Activated T-helper 17 cell treated with anti-CD3 and anti-CD28 coated beads, Interleukin-2, amount 50 U/mL, for 72 hours (primary cell): ENCODE data around the gene DHRS3. TPM values are rescaled to one million over a fixed set of nuclear protein-coding genes. Genes with fewer than 3 reads are reported as not detected.

ENCODE experiments used
- ATAC-seq: fragments of 150-1000 bp; cut with Tn5 transposase; replicated peaks from 2 replicates; pipeline ENCODE4 v1.10.0; 2021; ENCODE audit warnings: mild to moderate bottlenecking, moderate library complexity
- H3K27ac Mint-ChIP-seq: one replicate; pipeline ENCODE4 v1.8.0; 2022; ENCODE audit warnings: mixed read lengths
- H3K27me3 Mint-ChIP-seq: one replicate; pipeline ENCODE4 v1.8.0; 2022; ENCODE audit warnings: mixed read lengths
- H3K36me3 Mint-ChIP-seq: one replicate; pipeline ENCODE4 v1.8.0; 2022; ENCODE audit warnings: low read depth, mild to moderate bottlenecking, mixed read lengths
- H3K4me1 Mint-ChIP-seq: one replicate; pipeline ENCODE4 v1.8.0; 2022; ENCODE audit warnings: mixed read lengths
- H3K4me3 Mint-ChIP-seq: one replicate; pipeline ENCODE4 v1.8.0; 2022; ENCODE audit warnings: mild to moderate bottlenecking, mixed read lengths
- H3K9me3 Mint-ChIP-seq: one replicate; pipeline ENCODE4 v1.8.0; 2022; ENCODE audit warnings: mixed read lengths
- total RNA-seq, 2 donors: library from RNA; stranded (reverse); gene quantifications; one replicate each; pipeline ENCODE4 v1.2.3, GENCODE V29; 2022

DHRS3 gene
- total RNA-seq, 2 donors from 2014 or later: 15.9 to 97.8 TPM

DNA sequence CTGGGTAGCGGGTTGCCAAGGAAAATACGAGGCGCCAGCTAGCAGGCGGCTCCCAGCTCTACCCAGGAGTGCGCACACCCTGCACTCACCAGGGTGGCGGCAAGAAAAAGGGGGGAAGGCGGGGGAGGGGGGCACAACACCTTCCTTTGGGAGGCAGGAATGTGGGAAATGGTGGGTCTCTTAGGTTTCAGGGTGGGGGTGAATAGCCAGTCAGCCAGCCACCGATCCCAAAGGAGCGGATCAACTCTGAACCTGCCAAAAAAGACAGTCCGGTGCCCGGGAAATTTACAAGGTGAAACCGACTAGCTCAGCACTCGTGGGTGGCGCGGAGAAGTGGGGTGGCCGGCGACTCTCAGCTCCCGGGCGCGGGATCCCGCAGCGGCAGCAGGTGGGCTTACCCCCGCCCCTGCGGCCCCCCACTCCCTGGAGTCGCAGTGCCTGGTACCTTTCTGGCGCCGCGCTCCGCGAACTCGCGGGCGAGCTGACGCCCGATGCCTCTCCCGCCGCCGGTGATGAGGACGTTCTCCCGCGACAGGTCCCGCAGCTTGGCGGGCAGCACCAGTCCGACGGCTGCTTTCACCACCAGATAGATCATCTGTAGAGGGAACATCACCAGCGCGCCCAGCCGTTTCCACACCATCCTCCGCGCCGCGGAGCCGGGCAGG is 1.2 kb downstream of the DHRS3 start:
- ATAC-seq: no peak
- Mint-ChIP-seq H3K4me3 (peak overlapping the region; percentile 99), H3K4me1 (peaks cover 33% of the 10 kb centered on the region), H3K9me3 (no peaks in the 10 kb centered on the region), H3K27ac (peak overlapping the region; percentile 95), H3K36me3 (peaks cover 72% of the 10 kb centered on the region), H3K27me3 (no peaks in the 10 kb centered on the region)

DNA sequence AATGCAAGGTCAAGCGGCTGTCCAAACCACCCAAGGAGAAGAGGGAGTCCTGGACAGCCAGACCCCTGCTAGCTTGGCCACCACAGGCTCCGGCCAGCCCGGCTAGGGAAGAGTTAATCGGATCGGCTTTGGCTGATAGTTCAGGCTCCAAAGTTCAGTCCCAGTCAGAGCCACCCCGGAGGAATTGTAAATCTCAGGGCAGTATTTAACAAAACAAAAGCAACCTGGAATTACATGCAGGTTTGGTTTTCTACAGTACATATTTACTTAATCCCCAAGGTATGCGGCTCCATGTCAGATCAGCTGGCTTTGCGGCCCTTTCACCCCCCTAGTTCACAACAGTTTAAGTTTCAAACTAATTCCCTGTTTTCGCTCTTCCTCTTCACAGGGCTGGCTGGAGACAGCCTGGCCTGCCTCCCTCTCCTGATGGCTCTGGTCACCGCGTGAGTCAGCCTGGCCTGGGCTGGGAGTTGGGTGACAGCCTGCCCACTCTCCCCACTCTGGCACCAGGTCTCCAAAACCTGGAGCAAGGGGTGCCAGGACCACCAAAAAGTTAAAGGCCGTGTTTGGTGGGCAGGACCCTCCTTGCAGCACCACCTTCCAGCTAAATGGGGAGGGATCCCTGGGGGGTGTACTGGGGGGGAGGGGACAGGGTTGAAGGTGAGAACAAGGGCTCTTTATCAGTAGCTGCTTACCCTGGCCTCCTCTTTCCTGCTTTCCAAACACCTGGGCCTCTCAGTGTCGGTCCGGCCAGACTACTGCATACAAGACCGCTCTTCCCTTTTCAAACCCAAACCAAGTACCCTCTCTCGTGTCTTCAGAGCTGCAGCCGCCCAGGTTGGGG is 1.9 kb downstream of the DHRS3 start:
- peaks cover 80% of the 10 kb centered on the region for H3K36me3 Mint-ChIP-seq
- ATAC-seq: no peak
- no peaks in the 10 kb centered on the region for H3K27me3 Mint-ChIP-seq
- peak overlapping the region; percentile 86 for H3K27ac Mint-ChIP-seq
- peaks cover 36% of the 10 kb centered on the region for H3K4me1 Mint-ChIP-seq
- no peaks in the 10 kb centered on the region for H3K9me3 Mint-ChIP-seq
- peak overlapping the region; percentile 99 for H3K4me3 Mint-ChIP-seq

DNA sequence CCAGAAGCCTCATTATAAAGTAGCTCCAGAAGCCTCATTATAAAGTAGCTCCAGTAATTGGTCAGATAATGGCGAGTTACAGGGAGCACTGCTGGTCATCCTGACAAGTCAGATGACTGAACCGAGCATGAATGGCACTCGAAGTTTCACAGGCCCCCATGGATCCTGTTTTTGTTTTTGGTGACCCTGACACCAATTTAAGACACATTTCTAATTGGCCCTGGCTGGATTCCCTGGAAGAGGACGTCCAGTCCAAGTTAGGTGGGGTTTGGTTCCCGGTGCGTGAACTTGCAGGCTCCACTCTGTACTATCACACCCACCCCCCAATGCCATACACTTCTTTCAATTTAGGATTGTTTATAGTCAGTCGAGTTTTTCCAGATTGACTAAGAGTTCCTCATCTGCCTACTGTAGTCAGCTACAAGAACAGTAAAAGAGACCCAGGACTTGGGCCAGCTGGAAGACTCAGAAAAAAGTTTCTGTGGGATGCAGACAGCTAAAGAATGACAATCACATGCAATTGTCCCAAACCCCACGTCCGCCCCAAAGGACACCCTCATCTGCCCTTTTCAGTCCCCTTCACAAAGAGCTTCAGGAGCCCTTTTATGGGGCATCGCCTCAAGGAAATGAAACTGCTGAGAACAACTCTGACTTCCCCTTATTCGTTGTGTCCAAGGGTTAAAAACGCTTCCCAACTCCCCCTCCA is 2.7 kb downstream of the DHRS3 start:
- no peak for ATAC-seq
- Mint-ChIP-seq H3K27ac (peak overlapping the region; percentile 86), H3K9me3 (no peaks in the 10 kb centered on the region), H3K4me3 (peak overlapping the region; percentile 99), H3K36me3 (peaks cover 87% of the 10 kb centered on the region), H3K4me1 (peaks cover 44% of the 10 kb centered on the region), H3K27me3 (no peaks in the 10 kb centered on the region)

DNA sequence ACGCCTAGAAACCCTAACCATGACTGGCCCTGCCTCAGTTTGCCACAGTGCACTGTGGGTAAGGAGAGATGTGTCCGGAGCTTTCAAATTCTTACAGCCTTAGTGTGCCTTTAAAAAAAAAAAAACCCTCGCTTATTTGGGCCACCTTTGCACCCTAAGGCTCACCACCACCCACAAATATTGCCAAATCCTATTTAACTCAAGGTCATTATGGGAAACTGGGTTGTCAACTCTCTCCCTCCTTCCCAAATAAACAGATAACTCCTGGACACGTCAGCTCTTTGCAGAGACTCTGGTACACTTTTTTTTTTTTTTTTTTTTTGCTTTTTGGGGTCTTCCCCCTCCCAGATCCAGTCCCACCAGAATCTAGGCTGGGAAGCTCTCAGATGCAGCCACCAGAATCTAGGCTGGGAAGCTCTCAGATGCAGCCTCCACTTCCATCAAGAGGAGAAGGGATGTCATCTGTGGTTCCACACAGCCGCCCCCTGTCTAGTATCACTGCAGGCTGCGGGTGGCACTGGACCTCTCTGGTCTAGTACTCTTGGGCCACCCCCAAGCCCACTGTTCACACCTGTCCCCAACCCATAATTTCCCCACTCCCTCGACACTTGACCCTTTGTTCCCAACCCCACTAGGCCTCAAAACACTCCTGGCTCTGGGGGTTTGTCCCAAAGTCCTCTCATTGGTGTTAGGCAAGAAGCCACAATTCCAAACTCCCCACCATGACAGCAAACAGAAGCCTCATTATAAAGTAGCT is 3.4 kb downstream of the DHRS3 start:
- peaks cover 45% of the 10 kb centered on the region for H3K4me1 Mint-ChIP-seq
- no peaks in the 10 kb centered on the region for H3K27me3 Mint-ChIP-seq
- ATAC-seq: no peak
- H3K4me3 Mint-ChIP-seq: peak overlapping the region; percentile 99
- no peak overlapping the region for H3K27ac Mint-ChIP-seq
- H3K9me3 Mint-ChIP-seq: no peaks in the 10 kb centered on the region
- H3K36me3 Mint-ChIP-seq: peaks cover 90% of the 10 kb centered on the region

DNA sequence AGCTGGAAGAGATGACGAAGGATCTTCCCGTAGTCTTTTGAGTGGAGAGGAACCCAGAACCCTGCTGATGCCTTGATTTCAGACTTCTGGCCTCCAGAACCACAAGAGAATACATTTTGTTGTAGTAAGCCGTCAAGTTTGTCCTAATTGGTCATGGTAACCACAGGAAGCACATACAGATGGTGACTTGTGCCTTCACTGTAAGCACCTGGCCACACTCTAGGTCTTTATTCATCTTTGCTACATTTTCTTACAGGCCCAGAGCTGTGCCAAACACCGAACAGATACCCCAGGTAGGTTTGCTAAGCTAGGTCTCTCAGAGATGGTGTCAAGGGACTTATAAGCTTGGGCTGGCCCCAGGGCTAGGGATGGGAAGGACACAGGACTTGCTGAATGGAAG is 4.8 kb downstream of the DHRS3 start:
- no peak for ATAC-seq
- H3K4me1 Mint-ChIP-seq: peaks cover 36% of the 10 kb centered on the region
- H3K27ac Mint-ChIP-seq: no peak overlapping the region
- H3K36me3 Mint-ChIP-seq: peaks cover 81% of the 10 kb centered on the region
- no peaks in the 10 kb centered on the region for H3K27me3 Mint-ChIP-seq
- H3K9me3 Mint-ChIP-seq: no peaks in the 10 kb centered on the region
- H3K4me3 Mint-ChIP-seq: peak overlapping the region; percentile 99

DNA sequence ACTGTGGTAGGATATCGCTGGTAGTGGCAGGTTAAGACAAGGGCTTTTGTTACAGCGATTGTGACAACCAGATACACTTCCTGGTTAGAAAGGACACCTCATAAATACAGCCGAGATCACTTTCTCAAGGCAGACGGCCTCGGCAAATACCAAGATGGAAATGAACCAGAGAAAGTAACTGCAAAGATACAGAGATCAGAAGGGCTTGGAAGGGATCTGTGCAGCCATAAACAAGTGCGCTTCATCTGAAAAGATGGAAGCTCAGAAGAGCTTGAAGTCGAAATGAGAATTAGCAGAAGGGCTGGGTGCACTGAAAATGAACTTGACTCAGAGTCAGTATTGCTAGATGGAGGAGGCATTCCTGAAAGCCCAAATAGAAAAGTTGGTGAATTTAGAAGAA is 7.1 kb downstream of the DHRS3 start:
- no peak for ATAC-seq
- peaks cover 36% of the 10 kb centered on the region for H3K4me1 Mint-ChIP-seq
- no peak overlapping the region for H3K4me3 Mint-ChIP-seq
- H3K27ac Mint-ChIP-seq: no peak overlapping the region
- H3K27me3 Mint-ChIP-seq: no peaks in the 10 kb centered on the region
- peaks cover 71% of the 10 kb centered on the region for H3K36me3 Mint-ChIP-seq
- no peaks in the 10 kb centered on the region for H3K9me3 Mint-ChIP-seq

DNA sequence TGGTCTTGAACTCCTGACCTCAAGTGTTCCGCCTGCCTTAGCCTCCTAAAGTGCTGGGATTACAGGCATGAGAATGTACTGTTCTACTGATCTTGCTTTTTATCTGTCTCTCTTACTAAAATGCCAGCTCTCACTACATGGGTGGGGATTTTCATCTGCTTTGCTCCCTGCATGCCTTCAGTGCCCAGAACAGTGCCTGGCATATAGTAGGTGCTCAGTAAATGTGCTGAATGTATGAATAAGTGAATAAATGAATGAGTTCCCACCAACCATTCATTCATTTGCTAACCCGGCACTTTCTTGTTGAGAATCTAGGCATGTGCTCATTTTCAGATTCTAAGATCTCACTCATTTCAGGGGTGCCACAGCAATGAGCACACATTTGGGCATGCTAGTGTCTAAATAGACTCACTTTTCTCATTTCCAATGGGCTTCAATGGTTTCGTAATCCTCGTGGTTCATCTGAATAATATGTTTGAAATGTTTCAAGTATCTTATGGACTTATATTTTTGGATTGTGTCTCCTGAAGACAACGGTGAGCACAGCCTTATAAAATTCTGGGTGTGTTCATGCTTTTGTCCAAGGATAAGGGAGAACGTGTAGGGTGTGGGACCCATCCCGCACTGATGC is 7.6 kb downstream of the DHRS3 start:
- Mint-ChIP-seq H3K36me3 (peaks cover 69% of the 10 kb centered on the region), H3K27me3 (no peaks in the 10 kb centered on the region), H3K27ac (no peak overlapping the region), H3K9me3 (no peaks in the 10 kb centered on the region), H3K4me1 (peaks cover 36% of the 10 kb centered on the region), H3K4me3 (no peak overlapping the region)
- no peak for ATAC-seq

DNA sequence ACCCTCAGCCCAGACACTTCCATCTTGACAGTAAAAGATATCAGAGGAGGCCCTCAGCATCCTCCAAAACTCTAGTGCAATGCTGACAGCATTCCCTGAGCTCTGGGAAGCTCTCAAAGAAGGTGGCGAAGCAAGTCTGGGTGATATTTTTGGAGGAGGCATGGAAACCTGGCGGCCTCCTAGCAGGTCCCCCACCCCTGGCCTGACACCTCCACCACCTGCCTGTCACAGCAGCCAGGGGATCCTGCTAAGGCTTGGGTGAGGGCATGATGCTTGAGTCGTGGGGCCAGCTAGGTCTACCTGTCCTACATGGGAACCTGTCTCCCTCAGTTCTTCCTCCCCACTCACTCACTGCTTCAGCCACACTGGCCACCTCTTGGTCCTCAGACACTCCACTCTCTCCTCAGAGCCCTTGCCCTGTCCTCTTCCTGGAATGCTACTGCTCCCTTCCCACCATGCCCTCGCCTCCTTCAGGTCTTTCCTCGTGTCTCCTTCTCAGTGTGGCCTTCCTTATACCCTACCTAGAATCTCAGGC is 8.5 kb downstream of the DHRS3 start:
- Mint-ChIP-seq H3K27ac (no peak overlapping the region), H3K4me1 (peaks cover 32% of the 10 kb centered on the region), H3K4me3 (no peak overlapping the region), H3K36me3 (peaks cover 65% of the 10 kb centered on the region), H3K27me3 (no peaks in the 10 kb centered on the region), H3K9me3 (no peaks in the 10 kb centered on the region)
- no peak for ATAC-seq

DNA sequence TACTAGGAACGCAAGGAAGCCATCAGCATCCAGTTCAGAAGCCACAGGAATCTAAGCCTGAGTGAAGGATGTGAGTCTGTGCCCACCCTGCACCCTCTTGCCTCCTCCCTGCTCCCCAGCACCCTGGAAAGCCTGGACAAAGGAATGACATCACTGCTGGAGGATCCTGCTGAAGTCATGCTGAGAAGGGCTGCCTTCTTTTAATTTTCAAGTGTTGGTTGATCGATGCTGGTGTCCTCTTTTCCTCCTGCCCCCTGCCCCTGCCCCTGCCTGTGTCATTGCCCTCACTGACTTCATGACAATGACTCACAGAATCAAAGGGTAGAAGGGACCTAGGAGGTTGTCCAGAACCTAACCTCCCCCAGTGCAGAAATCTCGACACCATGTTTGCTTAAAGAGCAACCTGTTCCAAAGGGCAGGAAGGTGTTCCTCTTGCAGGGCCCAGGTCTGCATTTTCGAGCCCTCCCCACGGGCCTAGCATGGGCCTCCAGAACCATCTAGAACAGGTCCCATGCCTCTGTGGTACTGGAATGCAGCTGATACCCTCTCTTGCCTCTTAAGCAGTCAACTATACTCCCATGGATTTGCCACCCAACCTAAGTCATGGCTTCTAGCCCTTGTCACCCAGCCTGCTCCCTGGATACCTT is 9.6 kb downstream of the DHRS3 start:
- H3K4me1 Mint-ChIP-seq: peaks cover 39% of the 10 kb centered on the region
- H3K27ac Mint-ChIP-seq: no peak overlapping the region
- no peaks in the 10 kb centered on the region for H3K27me3 Mint-ChIP-seq
- H3K4me3 Mint-ChIP-seq: no peak overlapping the region
- no peaks in the 10 kb centered on the region for H3K9me3 Mint-ChIP-seq
- no peak for ATAC-seq
- peaks cover 65% of the 10 kb centered on the region for H3K36me3 Mint-ChIP-seq

DNA sequence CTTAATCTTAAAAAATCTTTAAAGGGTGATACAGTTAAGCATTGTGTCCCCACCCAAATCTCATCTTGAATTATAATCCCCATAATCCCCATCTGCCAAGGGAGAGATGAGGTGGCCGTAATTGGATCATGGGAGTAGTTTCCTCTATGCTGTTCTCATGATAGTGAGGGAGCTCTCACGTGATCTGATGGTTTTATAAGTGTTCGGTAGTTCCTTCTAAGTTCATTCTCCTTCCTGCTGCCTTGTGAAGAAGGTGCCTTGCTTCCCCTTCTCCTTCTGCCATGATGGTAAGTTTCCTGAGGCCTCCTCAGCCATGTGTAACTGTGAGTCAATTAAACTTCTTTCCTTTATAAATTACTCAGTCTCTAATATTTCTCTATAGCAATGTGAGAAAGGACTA is 10.7 kb downstream of the DHRS3 start:
- ATAC-seq: no peak
- peaks cover 30% of the 10 kb centered on the region for H3K4me1 Mint-ChIP-seq

DNA sequence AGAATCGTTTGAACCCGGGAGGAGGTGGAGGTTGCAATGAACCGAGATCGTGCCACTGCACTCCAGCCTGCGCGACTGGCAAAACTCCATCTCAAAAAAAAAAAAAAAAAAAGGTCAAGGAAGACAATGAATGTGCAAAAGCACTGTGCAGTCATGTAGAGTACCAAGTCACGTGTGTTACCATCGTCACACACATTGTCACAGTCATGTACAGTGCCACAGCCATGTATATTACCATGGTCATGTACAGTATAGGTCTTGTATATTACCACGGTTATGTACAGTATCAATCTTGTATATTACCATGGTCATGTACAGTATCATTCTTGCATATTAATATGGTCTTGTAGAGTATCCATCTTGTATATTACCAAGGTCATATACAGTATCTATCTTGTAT is 13.0 kb downstream of the DHRS3 start:
- no peak overlapping the region for H3K27ac Mint-ChIP-seq
- H3K36me3 Mint-ChIP-seq: peaks cover 38% of the 10 kb centered on the region
- peaks cover 22% of the 10 kb centered on the region for H3K4me1 Mint-ChIP-seq
- H3K9me3 Mint-ChIP-seq: no peaks in the 10 kb centered on the region
- no peak for ATAC-seq
- H3K4me3 Mint-ChIP-seq: peak overlapping the region; percentile 80
- H3K27me3 Mint-ChIP-seq: no peaks in the 10 kb centered on the region

More for the DNA sequence above, 10.7 kb downstream of the DHRS3 start:
- Mint-ChIP-seq H3K27me3 (no peaks in the 10 kb centered on the region), H3K9me3 (no peaks in the 10 kb centered on the region), H3K4me3 (no peak overlapping the region), H3K27ac (no peak overlapping the region), H3K36me3 (peaks cover 53% of the 10 kb centered on the region)

DNA sequence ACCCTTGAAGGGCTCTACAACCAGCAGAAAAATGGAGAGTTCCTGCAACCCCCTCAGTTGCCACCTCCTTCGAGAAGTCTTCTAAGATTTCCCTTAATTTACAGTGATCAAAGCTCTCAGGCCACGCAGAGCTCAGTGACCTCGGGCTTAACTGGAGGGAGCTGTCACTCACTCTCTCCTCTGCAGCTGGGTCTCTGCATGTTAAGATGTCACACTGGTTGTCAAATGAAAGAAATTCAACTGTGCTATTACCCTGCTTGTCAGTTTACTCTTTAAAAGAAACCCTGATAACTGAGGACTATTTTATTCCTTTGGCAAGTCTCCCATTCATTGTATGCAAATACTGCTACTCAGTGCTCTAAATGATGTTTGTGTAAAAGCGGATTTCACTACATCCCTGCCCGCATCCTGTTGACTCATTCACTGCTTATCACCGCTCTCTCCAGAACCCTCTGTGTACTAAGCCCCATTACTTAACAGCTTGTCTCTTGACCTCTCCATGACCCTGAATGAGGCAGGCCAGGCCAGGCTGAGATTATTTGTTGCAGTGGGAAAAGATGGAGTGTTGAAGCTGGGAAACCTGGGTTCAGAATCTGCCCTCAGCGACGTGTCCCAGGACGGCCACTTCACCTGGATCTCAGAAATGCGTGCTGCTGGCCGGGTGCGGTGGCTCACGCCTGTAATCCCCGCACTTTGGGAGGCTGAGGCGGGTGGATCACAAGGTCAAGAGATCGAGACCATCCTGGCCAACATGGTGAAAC is 13.7 kb downstream of the DHRS3 start:
- peak overlapping the region; percentile 87 for H3K27ac Mint-ChIP-seq
- H3K4me3 Mint-ChIP-seq: peak overlapping the region; percentile 80
- no peaks in the 10 kb centered on the region for H3K9me3 Mint-ChIP-seq
- peak; percentile 98 for ATAC-seq
- no peaks in the 10 kb centered on the region for H3K27me3 Mint-ChIP-seq
- H3K36me3 Mint-ChIP-seq: peaks cover 38% of the 10 kb centered on the region
- H3K4me1 Mint-ChIP-seq: peaks cover 17% of the 10 kb centered on the region

DNA sequence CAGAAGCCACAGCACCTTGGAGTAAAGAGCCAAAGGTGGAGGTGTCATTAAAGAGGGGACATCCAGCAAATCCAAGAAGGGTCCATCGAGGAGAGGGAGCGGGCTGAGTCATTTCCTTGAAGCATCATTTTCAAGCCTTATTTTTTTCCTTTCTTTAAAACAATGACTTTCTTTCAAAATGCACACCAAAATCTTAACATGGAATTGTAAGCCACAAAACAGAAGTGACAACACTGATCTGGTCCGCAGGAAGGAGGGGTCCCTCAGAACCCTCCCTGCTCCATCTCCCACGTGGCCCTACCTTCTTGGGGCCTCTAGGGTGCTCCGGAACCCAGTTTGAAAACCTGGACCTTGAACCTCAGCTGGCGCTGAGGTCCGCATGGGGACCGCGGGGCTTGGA is 14.8 kb downstream of the DHRS3 start:
- H3K27ac Mint-ChIP-seq: no peak overlapping the region
- peak overlapping the region; percentile 80 for H3K4me3 Mint-ChIP-seq
- H3K36me3 Mint-ChIP-seq: peaks cover 36% of the 10 kb centered on the region

More for the DNA sequence above, 14.8 kb downstream of the DHRS3 start:
- peaks cover 17% of the 10 kb centered on the region for H3K4me1 Mint-ChIP-seq
- no peaks in the 10 kb centered on the region for H3K9me3 Mint-ChIP-seq
- H3K27me3 Mint-ChIP-seq: no peaks in the 10 kb centered on the region
- no peak for ATAC-seq
